Measurements from ENCODE around the gene DLX4. TPM values are rescaled to one million over a fixed set of nuclear protein-coding genes. Genes with fewer than 3 reads are reported as not detected.

The DLX4 gene
- total and polyA plus RNA-seq, 9 donors = 0.10 TPM; not detected in 8

GRCh38 chr17:49977463-49978389, 8.7 kb downstream of the DLX4 start:
- no peak for DNase-seq
- intact Hi-C loops (cut with DNase I) = no loop called here
- TF ChIP-seq EP300 (IDR thresholded peaks at IDR 0.05) (no peak), CTCF (IDR thresholded peaks at IDR 0.05) (no peak), POLR2A (IDR thresholded peaks at IDR 0.05) (no peak)
- no peak overlapping the region for H3K4me3 ChIP-seq
- no peaks in the 10 kb centered on the region for H3K27me3 ChIP-seq
- H3K4me1 ChIP-seq (ENCODE audit: insufficient read depth) = no peaks in the 10 kb centered on the region
- H3K36me3 ChIP-seq = no peaks in the 10 kb centered on the region
- H3K9me3 ChIP-seq = no peaks in the 10 kb centered on the region
- no peak overlapping the region for H3K27ac ChIP-seq
- 57 to 67% (median 58%) methylated on average over 7 of the region's 7 CpGs for WGBS, 3 donors

GRCh38 chr17:49978501-49978900, 9.5 kb downstream of the DLX4 start:
- WGBS, 3 donors = 73 to 80% (median 74%) methylated on average over 13 of the region's 13 CpGs
- no peak for DNase-seq
- H3K4me3 ChIP-seq = no peak overlapping the region
- no peaks in the 10 kb centered on the region for H3K27me3 ChIP-seq
- intact Hi-C loops (cut with DNase I) = no loop called here
- no peak overlapping the region for H3K27ac ChIP-seq
- no peaks in the 10 kb centered on the region for H3K4me1 ChIP-seq (ENCODE audit: insufficient read depth)
- no peaks in the 10 kb centered on the region for H3K36me3 ChIP-seq
- TF ChIP-seq POLR2A (IDR thresholded peaks at IDR 0.05) = no peak
- TF ChIP-seq EP300 (IDR thresholded peaks at IDR 0.05) = no peak
- no peak for TF ChIP-seq CTCF (IDR thresholded peaks at IDR 0.05)
- no peaks in the 10 kb centered on the region for H3K9me3 ChIP-seq

GRCh38 chr17:49979748-49980479, 10.9 kb downstream of the DLX4 start:
- Histone ChIP-seq H3K4me3 (no peak overlapping the region), H3K27me3 (no peaks in the 10 kb centered on the region), H3K4me1 (ENCODE audit: insufficient read depth) (no peaks in the 10 kb centered on the region), H3K9me3 (no peaks in the 10 kb centered on the region), H3K27ac (no peak overlapping the region), H3K36me3 (no peaks in the 10 kb centered on the region)
- no peak for DNase-seq
- WGBS, 3 donors = 77 to 80% (median 77%) methylated on average over 4 of the region's 4 CpGs
- TF ChIP-seq EP300 (IDR thresholded peaks at IDR 0.05) (no peak), POLR2A (IDR thresholded peaks at IDR 0.05) (no peak), CTCF (IDR thresholded peaks at IDR 0.05) (no peak)
- intact Hi-C loops (cut with DNase I) = loop anchor here in 1 of 4 donors (10.0 kb wide), 1 partner anchor 275 kb away; the partner anchor contains the start of gene SLC35B1

- no peak for TF ChIP-seq CTCF (IDR thresholded peaks at IDR 0.05)
- no peak for TF ChIP-seq POLR2A (IDR thresholded peaks at IDR 0.05)
- TF ChIP-seq EP300 (IDR thresholded peaks at IDR 0.05) = no peak
- Histone ChIP-seq H3K4me1 (ENCODE audit: insufficient read depth) (no peaks in the 10 kb centered on the region), H3K36me3 (no peaks in the 10 kb centered on the region), H3K27me3 (no peaks in the 10 kb centered on the region), H3K27ac (no peak overlapping the region), H3K4me3 (no peak overlapping the region), H3K9me3 (no peaks in the 10 kb centered on the region)
- WGBS, 3 donors = 40 to 44% (median 42%) methylated on average over 7 of the region's 7 CpGs
- no peak for DNase-seq
- intact Hi-C loops (cut with DNase I) = loop anchor here in 1 of 4 donors (10.0 kb wide), 1 partner anchor 276 kb away; the partner anchor contains the start of gene SLC35B1
Observed at GRCh38 chr17:49980703-49981197, 11.8 kb downstream of the DLX4 start.
